NCI-H2227 (cell line): Measurements from ENCODE around the gene DNA2.

Source experiments
- DNase-seq: peaks from one replicate; lab custom pipeline; 2025; ENCODE audit not compliant: unreplicated experiment; lab: John Stamatoyannopoulos, UW

DNA2 gene

DNA sequence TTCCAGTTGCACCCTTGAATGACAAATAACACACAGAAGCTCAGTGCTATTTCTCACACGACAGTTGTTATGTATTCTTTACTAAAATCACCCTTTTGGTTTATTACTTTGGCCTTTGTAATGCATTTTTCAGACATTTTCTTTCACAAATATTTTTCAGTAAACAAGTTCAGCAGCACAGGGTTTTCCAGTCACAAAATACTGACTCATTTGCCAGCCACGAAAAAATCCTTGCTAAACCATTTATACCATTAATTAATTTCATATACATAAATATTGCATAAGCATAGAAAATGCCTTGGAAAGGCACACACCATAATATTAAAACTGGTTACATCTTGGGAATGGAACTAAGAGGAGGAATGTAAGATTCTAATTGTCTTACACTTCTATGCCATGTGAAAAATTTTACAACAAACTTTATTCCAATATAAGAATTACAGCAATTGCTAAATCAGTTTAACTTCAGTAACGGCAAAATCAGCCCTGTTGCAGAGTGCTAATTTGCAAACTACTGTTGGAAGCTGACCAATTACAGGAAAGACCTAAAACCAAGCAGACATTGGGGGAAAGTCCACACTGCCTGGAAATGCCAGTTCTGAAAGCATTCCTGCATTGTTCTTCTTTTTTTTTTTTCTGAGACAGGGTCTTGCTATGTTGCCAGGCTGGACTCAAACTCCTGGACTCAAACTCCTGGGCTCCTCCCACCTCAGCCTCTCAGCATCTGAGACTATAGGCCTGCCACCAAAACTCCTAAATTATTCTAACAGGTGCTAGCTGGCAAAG, 107.5 kb downstream of the DNA2 start:
- no peak for DNase-seq
